ENCODE results near the gene MDFIC. TPM values are rescaled to one million over a fixed set of nuclear protein-coding genes. Genes with fewer than 3 reads are reported as not detected.

MDFIC gene
- total and polyA plus RNA-seq, 2 of the 4 experiments (the other 2 are of a cell fraction) = 16.9 to 35.0 TPM

- DNase-seq (no peak), ATAC-seq (ENCODE audit: low read depth) (no peak)
- Histone ChIP-seq H3K56ac (ENCODE audit: extremely low read depth, insufficient read depth, low read length) (no peak overlapping the region), H3K36me3 (ENCODE audit: control insufficient read depth, insufficient read depth, low read length) (no peaks in the 10 kb centered on the region), H3K9me3 (ENCODE audit: control insufficient read depth, insufficient read depth, low read length) (peaks cover 3% of the 10 kb centered on the region; the same call in 1 of the 2 replicates), H2BK120ac (ENCODE audit: low read depth, low read length) (no peak overlapping the region), H3K18ac (ENCODE audit: low read depth, low read length) (no peak overlapping the region), H2AK9ac (replicated peaks; ENCODE audit: low read depth, low read length, poor library complexity) (no peak overlapping the region), H3K4ac (ENCODE audit: low read depth, low read length) (no peak overlapping the region), H4K5ac (ENCODE audit: low read depth, low read length) (no peak overlapping the region), H3K4me2 (ENCODE audit: low read depth, low read length) (peak overlapping the region; percentile 28; the same call in 1 of the 2 replicates), H3K14ac (replicated peaks; ENCODE audit: low read depth, low read length) (no peak overlapping the region), H3K9me1 (ENCODE audit: insufficient read depth, low read length) (no peaks in the 10 kb centered on the region), H3K27ac (ENCODE audit: insufficient read depth, low read length) (no peak overlapping the region), H3K79me1 (ENCODE audit: low read depth in 1 of 2, low read length in 2 of 2) (no peaks in the 10 kb centered on the region), H4K8ac (ENCODE audit: low read depth in 2 of 2, low read length in 2 of 2) (no peak overlapping the region), H3K27me3 (ENCODE audit: control insufficient read depth, insufficient read depth, low read length) (no peaks in the 10 kb centered on the region), H4K20me1 (ENCODE audit: insufficient read depth, low read length) (no peaks in the 10 kb centered on the region), H2BK5ac (ENCODE audit: low read depth, low read length, poor library complexity, severe bottlenecking) (no peak overlapping the region), H3K23ac (ENCODE audit: low read depth, low read length) (no peak overlapping the region), H3K9ac (ENCODE audit: low read depth, low read length) (no peak overlapping the region), H3K4me1 (ENCODE audit: control insufficient read depth, insufficient read depth, low read length) (no peaks in the 10 kb centered on the region), H3K4me3 (ENCODE audit: insufficient read depth, low read depth, low read length) (no peak overlapping the region), H2AFZ (replicated peaks; ENCODE audit: low read length, poor library complexity) (no peak overlapping the region), H4K91ac (ENCODE audit: insufficient read depth, low read depth, low read length) (no peak overlapping the region), H2AK5ac (ENCODE audit: low read depth, low read length) (no peak overlapping the region), H2BK15ac (ENCODE audit: low read depth, low read length) (no peak overlapping the region), H2BK20ac (ENCODE audit: low read depth, low read length) (no peak overlapping the region)
- WGBS, 2 experiments (ENCODE audit: extremely low coverage in 2 of 2, insufficient read length in 1 of 2) = no CpG with 5 or more reads among the region's 2 CpGs
- ChIA-PET POLR2A (ENCODE audit: unreplicated experiment) (no interaction called here), CTCF (no interaction called here)
- intact Hi-C loops (cut with micrococcal nuclease) (no loop called here), dilution Hi-C loops (cut with HindIII; ENCODE audit: low sequenced_read_pairs, unreplicated experiment) (no loop called here), in situ Hi-C loops (cut with MboI; ENCODE audit: low sequenced_read_pairs) (no loop called here)
- TF ChIP-seq MAFK (IDR thresholded peaks at IDR 0.05; ENCODE audit: low read depth, low read length) (no peak), CEBPB (IDR thresholded peaks at IDR 0.05; ENCODE audit: low read depth, low read length) (0 out of 2 replicates have a peak, but pooled peaks have one; percentile 42)
- no TSS peak for BruUV-seq (replicated peaks)
These were observed 11.1 kb upstream of the MDFIC start for GRCh38 chr7:114910787-114911186.

Data from IMR-90 (cell line).